ENCODE measurements around the gene ZNF467.

ZNF467 gene

GRCh38 chr7:149784251-149784608, 10.8 kb upstream of the ZNF467 start:
- no peaks in the 10 kb centered on the region for H3K36me3 Mint-ChIP-seq (ENCODE audit: low read depth)
- ATAC-seq = no peak
- H3K27me3 Mint-ChIP-seq = peaks cover 2% of the 10 kb centered on the region

GRCh38 chr7:149783386-149784250, 10.2 kb upstream of the ZNF467 start:
- Mint-ChIP-seq H3K36me3 (ENCODE audit: low read depth) (no peaks in the 10 kb centered on the region), H3K4me1 (no peaks in the 10 kb centered on the region), H3K27ac (no peak overlapping the region), H3K9me3 (no peaks in the 10 kb centered on the region), H3K27me3 (peaks cover under 1% of the 10 kb centered on the region), H3K4me3 (no peak overlapping the region)
- ATAC-seq = no peak
- DNase-seq = no peak

More at GRCh38 chr7:149784251-149784608, 10.8 kb upstream of the ZNF467 start:
- DNase-seq = no peak
- Mint-ChIP-seq H3K4me1 (no peaks in the 10 kb centered on the region), H3K27ac (no peak overlapping the region), H3K4me3 (no peak overlapping the region), H3K9me3 (no peaks in the 10 kb centered on the region)

- Mint-ChIP-seq H3K27ac (no peak overlapping the region), H3K36me3 (ENCODE audit: low read depth) (no peaks in the 10 kb centered on the region)
Measured at GRCh38 chr7:149782682-149783345, 9.4 kb upstream of the ZNF467 start.

GRCh38 chr7:149781921-149782320, 8.5 kb upstream of the ZNF467 start:
- ATAC-seq (no peak), DNase-seq (no peak)
- no peak overlapping the region for H3K27ac Mint-ChIP-seq
- H3K36me3 Mint-ChIP-seq (ENCODE audit: low read depth) = no peaks in the 10 kb centered on the region
- H3K4me1 Mint-ChIP-seq = no peaks in the 10 kb centered on the region
- no peak overlapping the region for H3K4me3 Mint-ChIP-seq
- no peaks in the 10 kb centered on the region for H3K27me3 Mint-ChIP-seq
- H3K9me3 Mint-ChIP-seq = no peaks in the 10 kb centered on the region

More at GRCh38 chr7:149782682-149783345, 9.4 kb upstream of the ZNF467 start:
- no peak for ATAC-seq
- DNase-seq = no peak
- H3K4me1 Mint-ChIP-seq = no peaks in the 10 kb centered on the region
- no peak overlapping the region for H3K4me3 Mint-ChIP-seq
- no peaks in the 10 kb centered on the region for H3K9me3 Mint-ChIP-seq
- no peaks in the 10 kb centered on the region for H3K27me3 Mint-ChIP-seq

- DNase-seq = no peak
- ATAC-seq = no peak
- Mint-ChIP-seq H3K36me3 (ENCODE audit: low read depth) (no peaks in the 10 kb centered on the region), H3K4me1 (no peaks in the 10 kb centered on the region), H3K27me3 (no peaks in the 10 kb centered on the region), H3K4me3 (no peak overlapping the region), H3K27ac (no peak overlapping the region), H3K9me3 (no peaks in the 10 kb centered on the region)
Measured at GRCh38 chr7:149780636-149781419, 7.4 kb upstream of the ZNF467 start.

- H3K4me3 Mint-ChIP-seq = no peak overlapping the region
- no peaks in the 10 kb centered on the region for H3K27me3 Mint-ChIP-seq
- no peak overlapping the region for H3K27ac Mint-ChIP-seq
Measured at GRCh38 chr7:149780056-149780455, 6.7 kb upstream of the ZNF467 start.

GRCh38 chr7:149779502-149779805, 6.1 kb upstream of the ZNF467 start:
- Mint-ChIP-seq H3K9me3 (no peaks in the 10 kb centered on the region), H3K27ac (no peak overlapping the region), H3K4me3 (no peak overlapping the region), H3K27me3 (peaks cover 2% of the 10 kb centered on the region), H3K36me3 (ENCODE audit: low read depth) (no peaks in the 10 kb centered on the region), H3K4me1 (peaks cover 2% of the 10 kb centered on the region)
- ATAC-seq (no peak), DNase-seq (no peak)

More at GRCh38 chr7:149780056-149780455, 6.7 kb upstream of the ZNF467 start:
- no peak for ATAC-seq
- Mint-ChIP-seq H3K4me1 (peaks cover 2% of the 10 kb centered on the region), H3K36me3 (ENCODE audit: low read depth) (no peaks in the 10 kb centered on the region), H3K9me3 (no peaks in the 10 kb centered on the region)
- no peak for DNase-seq

- Mint-ChIP-seq H3K4me3 (no peak overlapping the region), H3K9me3 (no peaks in the 10 kb centered on the region), H3K36me3 (ENCODE audit: low read depth) (no peaks in the 10 kb centered on the region), H3K27me3 (peaks cover 3% of the 10 kb centered on the region), H3K4me1 (peaks cover 2% of the 10 kb centered on the region), H3K27ac (no peak overlapping the region)
- no peak for DNase-seq
- ATAC-seq = no peak
Measured at GRCh38 chr7:149778696-149779501, 5.5 kb upstream of the ZNF467 start.

GRCh38 chr7:149778327-149778637, 4.9 kb upstream of the ZNF467 start:
- Mint-ChIP-seq H3K9me3 (no peaks in the 10 kb centered on the region), H3K36me3 (ENCODE audit: low read depth) (no peaks in the 10 kb centered on the region), H3K27me3 (peaks cover 3% of the 10 kb centered on the region), H3K4me3 (no peak overlapping the region), H3K27ac (no peak overlapping the region), H3K4me1 (peaks cover 2% of the 10 kb centered on the region)
- DNase-seq (no peak), ATAC-seq (no peak)

GRCh38 chr7:149777551-149778326, 4.4 kb upstream of the ZNF467 start:
- Mint-ChIP-seq H3K4me3 (no peak overlapping the region), H3K4me1 (peaks cover 3% of the 10 kb centered on the region)

GRCh38 chr7:149776848-149777407, 3.5 kb upstream of the ZNF467 start:
- H3K36me3 Mint-ChIP-seq (ENCODE audit: low read depth) = no peaks in the 10 kb centered on the region
- H3K4me1 Mint-ChIP-seq = peaks cover 3% of the 10 kb centered on the region
- H3K4me3 Mint-ChIP-seq = no peak overlapping the region
- no peak for ATAC-seq
- H3K9me3 Mint-ChIP-seq = no peaks in the 10 kb centered on the region
- H3K27me3 Mint-ChIP-seq = peaks cover 5% of the 10 kb centered on the region
- H3K27ac Mint-ChIP-seq = no peak overlapping the region
- no peak for DNase-seq

More at GRCh38 chr7:149777551-149778326, 4.4 kb upstream of the ZNF467 start:
- Mint-ChIP-seq H3K27me3 (peaks cover 5% of the 10 kb centered on the region), H3K9me3 (no peaks in the 10 kb centered on the region), H3K36me3 (ENCODE audit: low read depth) (no peaks in the 10 kb centered on the region), H3K27ac (no peak overlapping the region)
- DNase-seq (no peak), ATAC-seq (no peak)

GRCh38 chr7:149776289-149776688, 2.9 kb upstream of the ZNF467 start:
- no peak overlapping the region for H3K4me3 Mint-ChIP-seq
- peaks cover 3% of the 10 kb centered on the region for H3K4me1 Mint-ChIP-seq
- H3K36me3 Mint-ChIP-seq (ENCODE audit: low read depth) = no peaks in the 10 kb centered on the region
- peaks cover 5% of the 10 kb centered on the region for H3K27me3 Mint-ChIP-seq
- ATAC-seq (no peak), DNase-seq (no peak)
- no peak overlapping the region for H3K27ac Mint-ChIP-seq
- H3K9me3 Mint-ChIP-seq = no peaks in the 10 kb centered on the region

- Mint-ChIP-seq H3K4me3 (no peak overlapping the region), H3K36me3 (ENCODE audit: low read depth) (no peaks in the 10 kb centered on the region), H3K27me3 (peaks cover 5% of the 10 kb centered on the region), H3K4me1 (peaks cover 3% of the 10 kb centered on the region), H3K9me3 (no peaks in the 10 kb centered on the region), H3K27ac (no peak overlapping the region)
- DNase-seq (no peak), ATAC-seq (no peak)
Measured at GRCh38 chr7:149775176-149775556, 1.8 kb upstream of the ZNF467 start.

Measured in activated naive CD8-positive, alpha-beta T cell treated with anti-CD3 and anti-CD28 coated beads, Interleukin-2, amount 50 U/mL, for 24 hours (primary cell).